SK-N-MC (cell line): Measurements from ENCODE around the gene INPP5D.

Experiments used
- EZH2 ChIP-seq: fragments of 200-600 bp; sonication (generic); IDR thresholded peaks from one replicate; pipeline ENCODE4 v1.6.1; 2017; ENCODE audit warnings: antibody characterized with exemption
- FOXP2 ChIP-seq: optimal IDR thresholded peaks from 2 replicates; pipeline ENCODE3; 2011; ENCODE audit warnings: mild to moderate bottlenecking, moderate library complexity; ENCODE audit not compliant: insufficient read depth; ENCODE audit errors: extremely low read length, control extremely low read depth
- POLR2AphosphoS5 ChIP-seq: IDR thresholded peaks from 2 replicates; pipeline ENCODE4 v1.6.1; 2012; ENCODE audit warnings: mild to moderate bottlenecking, low read depth, low read length, borderline replicate concordance

DNA sequence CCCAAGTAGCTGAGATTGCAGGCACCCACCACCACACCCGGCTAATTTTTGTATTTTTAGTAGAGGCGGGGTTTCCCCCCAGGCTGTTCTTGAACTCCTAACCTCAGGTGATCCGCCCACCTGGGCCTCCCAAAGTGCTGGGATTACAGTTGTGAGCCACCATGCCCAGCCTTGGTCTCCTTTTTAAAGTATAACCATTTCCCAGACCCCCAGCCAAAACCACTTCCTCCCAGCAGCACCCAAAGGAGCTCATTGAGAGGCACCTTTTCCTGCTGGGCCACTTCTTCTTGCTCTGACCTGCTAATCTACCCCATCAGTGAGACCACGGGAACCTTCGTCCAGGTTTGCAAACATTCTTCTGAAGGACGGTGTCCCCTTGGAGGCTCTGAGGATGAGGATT, 69.9 kb downstream of the INPP5D start:
- TF ChIP-seq EZH2 = no peak
- TF ChIP-seq POLR2AphosphoS5 = no peak
- TF ChIP-seq FOXP2 = no peak
